Thyroid gland (tissue), 4 donors: ENCODE data around the gene TOM1. TPM values are rescaled to one million over a fixed set of nuclear protein-coding genes. Genes with fewer than 3 reads are reported as not detected.
A peak's percentile ranks its signal among the peaks of the same experiment; 100 is the strongest.

Experiments
- DNase-seq, 2 donors: peaks; one replicate each; pipeline ENCODE4 v3.0.0-alpha.2; 2019
- H3K27ac ChIP-seq, 3 donors: fragments of 200-600 bp; sonication (generic); 1 replicate in 2 of 3; 2 replicates in 1 of 3; pipeline ENCODE4 v1.5.1; 2016 to 2019; ENCODE audit warnings: mild to moderate bottlenecking in 1 of 3, moderate library complexity in 1 of 3
- H3K27me3 ChIP-seq: fragments of 200-600 bp; sonication (generic); one replicate; pipeline ENCODE4 v1.5.1; 2019
- H3K36me3 ChIP-seq, 2 donors: fragments of 200-600 bp; sonication (generic); one replicate each; pipeline ENCODE4 v1.5.1; 2016 to 2019
- H3K4me1 ChIP-seq, 2 donors: fragments of 200-600 bp; sonication (generic); one replicate each; pipeline ENCODE4 v1.5.1; 2017 to 2019
- H3K4me3 ChIP-seq, 3 donors: fragments of 200-600 bp; sonication (generic); replicated peaks in 1 of 3; 1 replicate in 2 of 3; 2 replicates in 1 of 3; pipeline ENCODE4 v1.5.1; 2016; ENCODE audit warnings: mild to moderate bottlenecking in 1 of 3
- H3K9me3 ChIP-seq: fragments of 200-600 bp; sonication (generic); one replicate; pipeline ENCODE4 v1.5.1; 2017
- CTCF ChIP-seq, 6 experiments: fragments of 200-600 bp in 3 of 6; fragments of 450-650 bp in 3 of 6; sonication (generic) in 3 of 6; IDR thresholded peaks; one replicate each; pipeline ENCODE4 v1.5.1; 2016 to 2019; ENCODE audit warnings: antibody characterized with exemption in 6 of 6, mild to moderate bottlenecking in 2 of 6, inconsistent platforms in 1 of 6, moderate library complexity in 1 of 6
- POLR2A ChIP-seq, 2 donors: fragments of 450-650 bp; IDR thresholded peaks; one replicate each; pipeline ENCODE4 v1.6.1; 2017; ENCODE audit warnings: antibody characterized with exemption in 2 of 2, mild to moderate bottlenecking in 2 of 2, moderate library complexity in 1 of 2
- WGBS, 2 donors: methylation state at CpG; one replicate each; pipeline ENCODE4 v1.1.5; 2017; 5-methylcytosine and 5-hydroxymethylcytosine counted together
- intact Hi-C: fragments of 100-400 bp; cut with DNase I; formaldehyde crosslinking; loops from one replicate; pipeline ENCODE4 v1.15.1; 2023
- microRNA-seq: library from miRNA; unstranded; fragments of <30 nt; microRNA quantifications from one replicate; pipeline ENCODE4, GENCODE V29; 2016
- small RNA-seq: library from RNA; depleted of rRNA; stranded (forward); fragments of <200 nt; gene quantifications from one replicate; pipeline ENCODE3, GENCODE V24; 2016
- total RNA-seq, 4 donors: library from RNA; depleted of rRNA; stranded (reverse); fragments of >200 nt; gene quantifications; one replicate each; pipeline ENCODE4 v1.2.3, GENCODE V29; 2016

Gene TOM1
- total RNA-seq, 4 donors from 2014 or later: 60.5 to 87.1 (median 79.9) TPM

GRCh38 chr22:35397095-35397904 lies 97.6 kb downstream of the TOM1 start:
- 81 to 87% methylated on average over 13 of the region's 13 CpGs for WGBS, 2 donors
- peak overlapping the region in 1 of 3 donors; percentile 27 for H3K27ac ChIP-seq

More at GRCh38 chr22:35397095-35397904, 97.6 kb downstream of the TOM1 start:
- Histone ChIP-seq H3K36me3 (no peaks in the 10 kb centered on the region), H3K27me3 (no peaks in the 10 kb centered on the region), H3K4me3 (no peak overlapping the region), H3K9me3 (no peaks in the 10 kb centered on the region), H3K4me1 (peaks cover 20 to 41% of the 10 kb centered on the region in 2 donors)
- intact Hi-C loops: no loop called here
- TF ChIP-seq POLR2A (IDR thresholded peaks at IDR 0.05) (no peak), CTCF (IDR thresholded peaks at IDR 0.05) (no peak)
- DNase-seq: no peak

Small RNA genes lying within 50 kb of the gene (microRNA-seq; reads per million reads assigned to microRNA genes)
- gene MIR3909 (1.1 reads per million), gene MIR6069 (not detected)

Small RNA genes lying within 50 kb of the gene (small RNA-seq; reads per million reads assigned to genes)
- gene MIR3909: not detected
- gene MIR6069: not detected

Other genes starting within 250 kb of the TOM1 start
- not detected for gene ISX, start 233.7 kb upstream of the TOM1 start, total RNA-seq
- 10 to 100 TPM; 13.8 to 24.7 (median 19.9) TPM for gene HMGXB4, start 42.4 kb upstream of the TOM1 start, total RNA-seq
- gene HMOX1, start 81.2 kb downstream of the TOM1 start, total RNA-seq: 10 to 100 TPM in 1 of 4 donors, 1 to 10 TPM in 3; 5.2 to 13.0 (median 6.9) TPM
- 10 to 100 TPM; 16.7 to 34.7 (median 25.1) TPM for gene MCM5, start 100.2 kb downstream of the TOM1 start, total RNA-seq
- gene RASD2, start 240.9 kb downstream of the TOM1 start, total RNA-seq: 1 to 10 TPM in 2 of 4 donors, under 1 TPM in 2; 0.13 to 1.6 (median 0.97) TPM